Heart right ventricle (tissue), 16 donors: ENCODE measurements around the gene STX18. TPM values are rescaled to one million over a fixed set of nuclear protein-coding genes. Genes with fewer than 3 reads are reported as not detected.

Source experiments
- ATAC-seq, 8 donors: fragments of 200-7000 bp; cut with Tn5 transposase; one replicate each; pipeline ENCODE4 v1.9.1; 2020; ENCODE audit warnings: mild to moderate bottlenecking in 8 of 8, moderate library complexity in 8 of 8, moderate number of reproducible peaks in 1 of 8
- DNase-seq, 2 donors: peaks; one replicate each; pipeline ENCODE4 v3.0.0-alpha.2; 2020
- H3K27ac ChIP-seq, 10 donors: fragments of 200-600 bp; sonication (generic) in 2 of 10; one replicate each; pipeline versions ENCODE4 v1.5.0 to v1.8.0; 2020 to 2022; ENCODE audit warnings: mild to moderate bottlenecking in 3 of 10
- H3K27me3 ChIP-seq, 7 donors: fragments of 200-600 bp; one replicate each; pipeline ENCODE4 v1.8.0; 2021 to 2022; ENCODE audit warnings: mild to moderate bottlenecking in 2 of 7
- H3K36me3 ChIP-seq, 9 donors: fragments of 200-600 bp; sonication (generic) in 1 of 9; one replicate each; pipeline versions ENCODE4 v1.5.0 to v1.8.0; 2020 to 2022; ENCODE audit warnings: mild to moderate bottlenecking in 2 of 9
- H3K4me1 ChIP-seq, 9 donors: fragments of 200-600 bp; sonication (generic) in 1 of 9; one replicate each; pipeline versions ENCODE4 v1.5.0 to v1.8.0; 2020 to 2022; ENCODE audit warnings: mild to moderate bottlenecking in 4 of 9
- H3K4me3 ChIP-seq, 10 donors: fragments of 200-600 bp; sonication (generic) in 2 of 10; one replicate each; pipeline versions ENCODE4 v1.5.0 to v1.8.0; 2020 to 2022; ENCODE audit warnings: mild to moderate bottlenecking in 7 of 10, moderate library complexity in 2 of 10
- H3K9me3 ChIP-seq, 11 donors: fragments of 200-600 bp in 10 of 11; sonication (generic) in 2 of 11; one replicate each; pipeline versions ENCODE4 v1.5.0 to v1.8.0; 2013 to 2022; ENCODE audit warnings: mild to moderate bottlenecking in 2 of 11, control low read depth in 1 of 11, moderate library complexity in 1 of 11
- CTCF ChIP-seq, 9 donors: fragments of 200-600 bp; sonication (generic) in 2 of 9; IDR thresholded peaks; one replicate each; pipeline versions ENCODE4 v1.5.0 to v1.8.0; 2021 to 2022; ENCODE audit warnings: antibody characterized with exemption in 9 of 9, mild to moderate bottlenecking in 5 of 9, moderate library complexity in 1 of 9
- WGBS, 2 donors: extraction: QIAGEN DNeasy Blood & Tissue Kit; methylation state at CpG; one replicate each; pipeline ENCODE4 v1.1.7; 2013; ENCODE audit warnings: inconsistent platforms in 1 of 2; 5-methylcytosine and 5-hydroxymethylcytosine counted together
- intact Hi-C, 10 donors: fragments of 100-400 bp; cut with DNase I; formaldehyde crosslinking; loops; one replicate each; pipeline versions ENCODE4 v1.11.1 to v1.14.2; 2022
- polyA plus RNA-seq, 2 donors: library from polyadenylated mRNA; stranded (reverse); fragments of 200-250 nt; gene quantifications; one replicate each; pipeline ENCODE4 v1.2.3, GENCODE V29; 2013
- total RNA-seq, 10 donors: library from RNA; stranded (reverse); fragmentation: NEBNext Ultra II Directional in 3 of 10; extraction: Animal tissue kit (Norgen Biotek cat#: 25700) in 3 of 10; gene quantifications; one replicate each; pipeline versions ENCODE4 v1.2.1 to v1.2.4, GENCODE V29; 2021 to 2023
- donor health status: Arrhythmogenic right ventricular cardiomyopathy.
- donor health status: ischemic (EF 13 %, LVEDD 7.1; RV severe dilation, severe dysfunction).
- donor health status: healthy with polysubstance abuse.
- donor health status: DM: no; HTN: yes; CAD: no.
- donor health status: DM: no; HTN: no; CAD: no.
- donor health status: ischemic (EF 25% LVEDD 6.9; RV normal size, moderate dysfunction).
- donor health status: ischemic (EF 25% LVEDD 5.7; RV mildly dilated, moderate dysfunction).
- donor health status: healthy.
- donor health status: DM: yes; HTN: yes; CAD: no.
- donor health status: Ischemic cardiomyopathy.
- donor health status: ischemic (EF 35%, LVEDD 5.7; RV mildly dilated, moderate dysfunction).
- donor health status: nonischemic (EF 11% LVEDD 7.7; RV severe dilation, severe dysfunction).
- donor health status: DM: yes; HTN: yes; CAD: no.
- donor health status: PGD.
- donor health status: ischemic (EF 29% LVEDD 5.4; RV normal size, mild dysfunction).
- donor health status: nonischemic (EF 23%, LVEDD 6.1; RV moderate dilation, normal function).

The STX18 gene
- total and polyA plus RNA-seq, 12 donors = 13.5 to 24.5 (median 18.2) TPM

GRCh38 chr4:4529392-4529791 lies 12.5 kb downstream of the STX18 start:
- no peak overlapping the region for H3K27ac ChIP-seq
- no peaks in the 10 kb centered on the region for H3K9me3 ChIP-seq
- peaks cover 0 to 14% (median 0%) of the 10 kb centered on the region in 9 donors for H3K36me3 ChIP-seq
- intact Hi-C loops = no loop called here
- no peaks in the 10 kb centered on the region for H3K27me3 ChIP-seq
- WGBS, 2 donors = 92 to 95% methylated on average over 5 of the region's 5 CpGs
- no peak overlapping the region for H3K4me3 ChIP-seq
- no peak for DNase-seq
- no peak for ATAC-seq
- H3K4me1 ChIP-seq = peaks cover 0 to 12% (median 0%) of the 10 kb centered on the region in 9 donors
- TF ChIP-seq CTCF (IDR thresholded peaks at IDR 0.05) = no peak

GRCh38 chr4:4526401-4526800 lies 15.4 kb downstream of the STX18 start:
- Histone ChIP-seq H3K27me3 (no peaks in the 10 kb centered on the region), H3K4me1 (peaks cover 0 to 10% (median under 1%) of the 10 kb centered on the region in 9 donors), H3K36me3 (peaks cover 0 to 14% (median 0%) of the 10 kb centered on the region in 9 donors), H3K4me3 (no peak overlapping the region), H3K9me3 (no peaks in the 10 kb centered on the region), H3K27ac (no peak overlapping the region)
- WGBS, 2 donors = 92 to 94% methylated on average over 6 of the region's 6 CpGs
- DNase-seq (no peak), ATAC-seq (no peak)
- TF ChIP-seq CTCF (IDR thresholded peaks at IDR 0.05) = no peak
- intact Hi-C loops = no loop called here

- Histone ChIP-seq H3K36me3 (peaks cover 0 to 14% (median 0%) of the 10 kb centered on the region in 9 donors), H3K4me1 (peaks cover 0 to 16% (median 4%) of the 10 kb centered on the region in 9 donors), H3K27me3 (no peaks in the 10 kb centered on the region), H3K9me3 (no peaks in the 10 kb centered on the region), H3K4me3 (no peak overlapping the region), H3K27ac (no peak overlapping the region)
- no peak for ATAC-seq
- intact Hi-C loops = no loop called here
- peak in 1 of 9 donors; percentile 7 for TF ChIP-seq CTCF (IDR thresholded peaks at IDR 0.05)
- whole genome bisulfite sequencing, 2 donors = 91 to 93% methylated on average over 4 of the region's 4 CpGs
- DNase-seq = no peak
Observed at GRCh38 chr4:4524364-4524763, 17.5 kb downstream of the STX18 start.

GRCh38 chr4:4521731-4522130 lies 20.1 kb downstream of the STX18 start:
- Histone ChIP-seq H3K9me3 (no peaks in the 10 kb centered on the region), H3K27me3 (no peaks in the 10 kb centered on the region), H3K27ac (no peak overlapping the region), H3K4me1 (peaks cover 0 to 16% (median 4%) of the 10 kb centered on the region in 9 donors), H3K4me3 (no peak overlapping the region), H3K36me3 (peaks cover 0 to 9% (median 0%) of the 10 kb centered on the region in 9 donors)
- WGBS, 2 donors = 89 to 93% methylated on average over 2 of the region's 2 CpGs
- ATAC-seq (no peak), DNase-seq (no peak)
- no peak for TF ChIP-seq CTCF (IDR thresholded peaks at IDR 0.05)
- intact Hi-C loops = no loop called here
